Ishikawa (cell line): ENCODE data around the gene SRSF4.

Experiments
- CREB1 ChIP-seq: IDR thresholded peaks from 2 replicates; pipeline ENCODE4 v1.6.1; 2012; ENCODE audit warnings: low read depth
- FOXM1 ChIP-seq: IDR thresholded peaks from 2 replicates; pipeline ENCODE4 v1.6.1; 2012; ENCODE audit warnings: low read depth, borderline replicate concordance
- MAX ChIP-seq: IDR thresholded peaks from 2 replicates; pipeline ENCODE4 v1.6.1; 2012
- RAD21 ChIP-seq: IDR thresholded peaks from 2 replicates; pipeline ENCODE4 v1.6.1; 2012; ENCODE audit warnings: low read depth
- TCF12 ChIP-seq: IDR thresholded peaks from 2 replicates; pipeline ENCODE4 v1.6.1; 2012; ENCODE audit warnings: low read depth
- YY1 ChIP-seq: IDR thresholded peaks from 2 replicates; pipeline ENCODE4 v1.6.1; 2012; ENCODE audit warnings: low read depth

DNA sequence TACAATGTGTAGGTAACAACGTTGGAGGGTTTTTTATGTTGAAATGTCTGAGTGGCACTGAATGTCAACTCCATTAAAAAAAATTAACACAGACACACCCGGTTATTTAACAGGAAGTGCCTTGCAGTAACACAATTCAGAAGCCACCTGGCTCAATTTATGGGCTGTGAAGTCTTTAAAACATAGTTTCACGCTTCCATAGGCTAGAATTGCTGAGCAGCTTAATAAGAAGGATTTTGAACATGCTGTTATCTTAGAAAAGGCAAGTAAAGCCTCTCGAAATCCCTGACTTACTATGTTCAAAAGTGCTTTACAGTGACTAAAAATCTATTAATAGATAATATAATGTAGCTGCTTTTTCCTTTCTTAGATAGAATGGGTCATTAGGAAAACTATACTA lies 19.7 kb downstream of the SRSF4 start:
- no peak for TF ChIP-seq RAD21
- TF ChIP-seq CREB1 = no peak
- TF ChIP-seq YY1 = no peak
- no peak for TF ChIP-seq MAX
- TF ChIP-seq FOXM1 = no peak
- no peak for TF ChIP-seq TCF12
